Breast epithelium (tissue), 4 donors: Measurements from ENCODE around the gene TCF4. TPM values are rescaled to one million over a fixed set of nuclear protein-coding genes. Genes with fewer than 3 reads are reported as not detected.
A peak's percentile ranks its signal among the peaks of the same experiment; 100 is the strongest.

Source experiments
- DNase-seq, 2 donors: peaks; one replicate each; pipeline ENCODE4 v3.0.0-alpha.2; 2019; ENCODE audit warnings: low spot score in 2 of 2
- H3K27ac ChIP-seq, 2 donors: fragments of 200-600 bp; sonication (generic) in 1 of 2; one replicate each; pipeline ENCODE4 v1.5.1; 2016 to 2019; ENCODE audit warnings: mild to moderate bottlenecking in 1 of 2
- H3K27me3 ChIP-seq, 2 donors: fragments of 200-600 bp; sonication (generic) in 1 of 2; one replicate each; pipeline versions ENCODE4 v1.5.1 to v1.6.0; 2017 to 2019; ENCODE audit warnings: control low read depth in 1 of 2, mild to moderate bottlenecking in 1 of 2
- H3K36me3 ChIP-seq: fragments of 200-600 bp; one replicate; pipeline ENCODE4 v1.5.1; 2019
- H3K4me1 ChIP-seq, 2 donors: fragments of 200-600 bp; sonication (generic); one replicate each; pipeline ENCODE4 v1.5.1; 2016 to 2019; ENCODE audit warnings: control low read depth in 1 of 2
- H3K4me3 ChIP-seq, 3 donors: fragments of 200-600 bp; sonication (generic); 1 replicate in 2 of 3; 2 replicates in 1 of 3; pipeline ENCODE4 v1.5.1; 2016 to 2019; ENCODE audit warnings: mild to moderate bottlenecking in 3 of 3, moderate library complexity in 2 of 3
- H3K9me3 ChIP-seq, 2 donors: fragments of 200-600 bp; sonication (generic) in 1 of 2; one replicate each; pipeline ENCODE4 v1.5.1; 2016 to 2019; ENCODE audit warnings: control low read depth in 1 of 2
- POLR2A ChIP-seq: fragments of 450-650 bp; IDR thresholded peaks from one replicate; pipeline ENCODE4 v1.6.1; 2016; ENCODE audit warnings: antibody characterized with exemption, mild to moderate bottlenecking, moderate library complexity
- POLR2AphosphoS5 ChIP-seq, 3 donors: sonication (generic); formaldehyde crosslinking; IDR thresholded peaks; one replicate each; pipeline ENCODE4 v1.6.1; 2017; ENCODE audit warnings: antibody characterized with exemption in 3 of 3
- intact Hi-C: fragments of 100-400 bp; cut with DNase I; formaldehyde crosslinking; loops from one replicate; pipeline ENCODE4 v1.15.1; 2023; ENCODE audit warnings: low total_unique reads
- total RNA-seq, 3 donors: library from RNA; depleted of rRNA; stranded (reverse); fragments of >200 nt; gene quantifications; one replicate each; pipeline ENCODE4 v1.1.0, GENCODE V29; 2016
- TF ChIP-seq, protein P1 (sequence below), 3 donors: fragments of 450-650 bp; IDR thresholded peaks; one replicate each; pipeline ENCODE4 v1.5.1; 2016 to 2017; ENCODE audit warnings: antibody characterized with exemption in 3 of 3, mild to moderate bottlenecking in 3 of 3, moderate library complexity in 3 of 3

Gene TCF4
- total RNA-seq, 3 donors from 2014 or later: 79.6 to 133 (median 114) TPM

DNA sequence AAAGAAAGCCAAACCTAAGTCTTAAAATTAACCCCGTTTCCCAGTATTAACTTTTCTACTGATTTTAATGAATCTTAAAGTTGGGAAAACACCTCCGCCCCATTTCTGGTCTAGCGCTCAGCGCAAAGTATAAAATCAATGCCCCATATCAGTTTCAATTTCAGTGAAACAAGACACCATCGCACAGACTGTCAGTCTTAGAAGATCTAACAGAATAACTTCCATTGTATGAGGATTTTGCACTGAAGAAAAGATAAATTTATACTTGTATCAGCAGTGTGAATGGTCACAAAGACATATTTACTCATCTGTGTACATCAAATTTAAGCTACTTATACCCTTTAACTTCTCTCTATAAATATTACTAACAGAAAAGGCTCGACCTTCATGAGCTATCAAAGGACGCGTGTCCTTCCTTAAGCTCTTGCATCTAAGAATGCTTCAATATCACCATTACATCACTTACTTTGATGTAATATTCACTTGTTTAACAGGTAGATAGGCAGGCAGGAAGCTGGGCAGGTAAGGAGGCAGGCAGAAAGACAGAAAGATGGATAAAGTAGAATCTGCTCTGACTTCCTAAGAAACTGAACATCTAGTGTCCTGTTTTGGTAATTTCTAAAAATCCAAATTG, 183.0 kb downstream of the TCF4 start:
- DNase-seq: no peak
- intact Hi-C loops: no loop called here
- Histone ChIP-seq H3K36me3 (no peaks in the 10 kb centered on the region), H3K9me3 (no peaks in the 10 kb centered on the region), H3K4me3 (no peak overlapping the region), H3K27ac (peak overlapping the region; percentile 49 to 65), H3K27me3 (peaks cover 0 to 3% of the 10 kb centered on the region in 2 donors), H3K4me1 (no peaks in the 10 kb centered on the region)
- TF ChIP-seq, protein P1, sequence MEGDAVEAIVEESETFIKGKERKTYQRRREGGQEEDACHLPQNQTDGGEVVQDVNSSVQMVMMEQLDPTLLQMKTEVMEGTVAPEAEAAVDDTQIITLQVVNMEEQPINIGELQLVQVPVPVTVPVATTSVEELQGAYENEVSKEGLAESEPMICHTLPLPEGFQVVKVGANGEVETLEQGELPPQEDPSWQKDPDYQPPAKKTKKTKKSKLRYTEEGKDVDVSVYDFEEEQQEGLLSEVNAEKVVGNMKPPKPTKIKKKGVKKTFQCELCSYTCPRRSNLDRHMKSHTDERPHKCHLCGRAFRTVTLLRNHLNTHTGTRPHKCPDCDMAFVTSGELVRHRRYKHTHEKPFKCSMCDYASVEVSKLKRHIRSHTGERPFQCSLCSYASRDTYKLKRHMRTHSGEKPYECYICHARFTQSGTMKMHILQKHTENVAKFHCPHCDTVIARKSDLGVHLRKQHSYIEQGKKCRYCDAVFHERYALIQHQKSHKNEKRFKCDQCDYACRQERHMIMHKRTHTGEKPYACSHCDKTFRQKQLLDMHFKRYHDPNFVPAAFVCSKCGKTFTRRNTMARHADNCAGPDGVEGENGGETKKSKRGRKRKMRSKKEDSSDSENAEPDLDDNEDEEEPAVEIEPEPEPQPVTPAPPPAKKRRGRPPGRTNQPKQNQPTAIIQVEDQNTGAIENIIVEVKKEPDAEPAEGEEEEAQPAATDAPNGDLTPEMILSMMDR (IDR thresholded peaks at IDR 0.05): no peak
- TF ChIP-seq POLR2A (no peak), POLR2AphosphoS5 (IDR thresholded peaks at IDR 0.05) (no peak)

DNA sequence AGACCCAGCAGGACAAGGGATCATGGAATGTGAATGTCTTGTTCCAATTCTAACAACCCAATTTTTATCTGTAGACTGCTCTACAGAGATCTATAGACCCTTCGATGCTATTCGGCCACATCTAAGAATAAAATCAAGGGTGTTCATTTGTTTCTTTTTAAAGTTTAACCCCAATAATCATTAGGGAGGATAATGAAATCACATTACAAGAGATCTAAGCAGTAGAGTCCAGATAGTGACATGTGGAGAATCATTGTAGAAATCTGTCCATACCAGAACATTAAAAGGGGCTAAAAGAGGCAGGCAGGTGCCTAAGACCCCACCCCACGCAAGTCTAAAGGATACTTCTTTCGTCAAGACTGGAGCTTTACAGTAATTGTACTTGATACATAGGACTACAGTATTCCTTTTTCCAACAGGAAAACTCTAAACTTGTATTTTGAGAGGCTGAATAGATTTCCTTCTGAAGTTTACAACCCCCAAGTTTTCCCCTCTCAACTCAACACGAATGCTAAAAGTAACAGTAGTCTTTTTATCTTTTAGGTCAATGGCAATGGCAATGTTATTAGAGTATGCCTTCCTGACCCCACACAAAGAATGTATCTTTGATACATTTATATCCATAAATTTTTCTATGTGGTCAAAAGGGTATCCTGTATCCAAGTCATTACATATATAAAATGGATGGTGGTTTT, 183.7 kb downstream of the TCF4 start:
- H3K4me3 ChIP-seq: peak overlapping the region in 1 of 3 donors; percentile 55
- intact Hi-C loops: no loop called here
- no peaks in the 10 kb centered on the region for H3K36me3 ChIP-seq
- DNase-seq: no peak
- no peaks in the 10 kb centered on the region for H3K4me1 ChIP-seq
- H3K27me3 ChIP-seq: peaks cover 0 to 3% of the 10 kb centered on the region in 2 donors
- H3K27ac ChIP-seq: peak overlapping the region; percentile 49 to 79
- H3K9me3 ChIP-seq: no peaks in the 10 kb centered on the region
- TF ChIP-seq, protein P1 (IDR thresholded peaks at IDR 0.05): no peak
- TF ChIP-seq POLR2AphosphoS5 (IDR thresholded peaks at IDR 0.05) (no peak), POLR2A (no peak)

DNA sequence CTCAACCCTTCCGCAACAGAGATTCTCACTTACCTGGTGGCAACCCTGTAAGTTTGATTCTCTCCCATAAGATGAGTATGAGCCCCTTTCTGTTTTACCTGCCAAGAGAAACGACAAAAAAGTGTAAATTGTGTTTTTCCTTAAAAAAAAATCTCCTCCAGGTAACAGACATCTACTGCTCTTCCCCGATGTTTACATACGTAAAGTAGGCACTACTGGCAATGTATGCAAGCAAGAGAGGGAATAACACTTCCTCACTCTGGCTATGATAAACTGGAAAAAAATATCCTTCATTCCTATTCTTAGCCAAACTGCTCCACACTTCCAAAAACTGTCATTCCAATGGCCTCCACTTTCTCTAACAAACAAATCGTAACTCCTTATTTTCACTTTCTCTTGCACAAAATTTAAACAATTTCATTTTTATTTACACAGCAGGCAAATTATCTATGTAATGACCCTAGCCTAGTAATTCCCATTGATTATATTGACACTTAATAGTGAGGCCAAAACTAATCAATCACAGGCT, 184.5 kb downstream of the TCF4 start:
- Histone ChIP-seq H3K27ac (peak overlapping the region; percentile 49 to 79), H3K27me3 (peaks cover 0 to 3% of the 10 kb centered on the region in 2 donors), H3K4me3 (peak overlapping the region; percentile 28 to 55 (median 36)), H3K9me3 (no peaks in the 10 kb centered on the region), H3K36me3 (no peaks in the 10 kb centered on the region), H3K4me1 (no peaks in the 10 kb centered on the region)
- TF ChIP-seq POLR2A (no peak), POLR2AphosphoS5 (IDR thresholded peaks at IDR 0.05) (no peak)
- TF ChIP-seq, protein P1 (IDR thresholded peaks at IDR 0.05): no peak
- intact Hi-C loops: no loop called here
- DNase-seq: no peak

DNA sequence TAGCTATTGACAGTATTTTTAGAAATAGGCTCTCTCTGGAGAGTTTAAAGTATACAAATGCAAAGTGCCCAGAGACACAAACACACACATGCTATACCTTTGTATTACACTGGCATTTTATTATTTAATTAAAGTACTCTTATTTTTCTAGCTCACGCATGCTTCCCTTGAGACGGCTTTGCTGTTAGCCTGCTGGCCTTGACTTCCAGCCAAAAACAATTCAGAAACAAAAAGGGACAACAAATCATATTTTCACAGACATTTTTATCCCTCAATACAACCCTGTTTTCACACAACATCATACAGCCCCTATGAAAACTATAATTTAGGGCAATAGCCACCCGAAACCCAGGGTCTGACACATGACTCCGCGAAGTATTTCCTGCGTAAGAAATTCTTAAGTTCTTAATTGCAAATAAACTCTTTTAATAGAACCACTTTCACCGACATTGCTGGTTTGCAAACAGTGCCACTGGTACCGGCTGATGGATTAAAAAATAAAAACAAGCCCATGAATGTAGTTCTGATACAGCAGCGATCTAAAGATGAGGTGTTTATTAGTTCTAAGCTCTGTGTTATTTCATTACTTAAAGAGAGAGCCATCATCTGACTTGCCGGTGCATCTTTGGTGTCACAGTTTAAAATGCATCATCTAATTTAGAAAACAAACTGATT, 185.1 kb downstream of the TCF4 start:
- no peak for DNase-seq
- H3K4me3 ChIP-seq: peak overlapping the region; percentile 28 to 55 (median 36)
- no peaks in the 10 kb centered on the region for H3K36me3 ChIP-seq
- intact Hi-C loops: no loop called here
- peaks cover 0 to 3% of the 10 kb centered on the region in 2 donors for H3K27me3 ChIP-seq
- H3K27ac ChIP-seq: peak overlapping the region; percentile 49 to 79
- H3K4me1 ChIP-seq: no peaks in the 10 kb centered on the region
- no peak for TF ChIP-seq POLR2AphosphoS5 (IDR thresholded peaks at IDR 0.05)
- TF ChIP-seq, protein P1 (IDR thresholded peaks at IDR 0.05): no peak
- no peak for TF ChIP-seq POLR2A
- H3K9me3 ChIP-seq: no peaks in the 10 kb centered on the region
